K562 (cell line): ENCODE results near the gene CLCN2. TPM values are rescaled to one million over a fixed set of nuclear protein-coding genes. Genes with fewer than 3 reads are reported as not detected.

Source experiments
- ATAC-seq: fragments of 200-7000 bp; cut with Tn5 transposase; 3 replicates; pipeline ENCODE4 v1.9.1; 2020; ENCODE audit warnings: moderate library complexity
- BruUV-seq: library from RNA; stranded (reverse); fragments of 400-500 nt; replicated peaks from 2 replicates; lab custom pipeline; 2021; lab: Mats Ljungman, UMichigan
- CTCF ChIA-PET: fragments of 300-600 bp; formaldehyde crosslinking; extraction: SDS; loops from one replicate; lab custom pipeline; 2021; ENCODE audit warnings: low intra/inter-chr PET ratio; lab: Yijun Ruan, JAX
- POLR2A ChIA-PET: fragments of 300-600, 350-650 bp; sonication (Branson Sonifier 250); formaldehyde crosslinking; extraction: SDS; loops from one replicate; lab custom pipeline; 2021; ENCODE audit warnings: antibody characterized with exemption, inconsistent platforms; lab: Yijun Ruan, JAX
- DNase-seq, 4 experiments: peaks; one replicate each; pipeline versions ENCODE4 v3.0.0 to v3.0.0-alpha.2; 2011 to 2018; ENCODE audit warnings: low spot score in 3 of 4, mixed read lengths in 3 of 4; ENCODE audit errors: extremely low read depth in 1 of 4
- FAIRE-seq: peaks from 2 replicates; lab custom pipeline; 2011; peaks lifted over from hg19 to GRCh38; lab: Jason Lieb, UNC
- H2AFZ ChIP-seq: 2 replicates; pipeline ENCODE4 v1.6.0; 2011; ENCODE audit warnings: low read depth, low read length, control low read depth, inconsistent platforms
- H3K27ac ChIP-seq: fragments of 200-600 bp; 3 replicates; pipeline ENCODE4 v1.8.0; 2011; ENCODE audit warnings: low read depth, mild to moderate bottlenecking, control low read depth, inconsistent platforms, low read length, moderate library complexity, mixed read lengths; ENCODE audit errors: extremely low read depth
- H3K27me3 ChIP-seq, 2 experiments: fragments of 300-600 bp in 1 of 2; 2 replicates in 1 of 2; 3 replicates in 1 of 2; pipeline versions ENCODE4 v1.6.0 to v1.8.0; 2011; ENCODE audit warnings: inconsistent platforms in 2 of 2, low read length in 2 of 2, mild to moderate bottlenecking in 1 of 2, mixed read lengths in 1 of 2, moderate library complexity in 1 of 2; ENCODE audit not compliant: control insufficient read depth in 2 of 2, insufficient read depth in 2 of 2
- H3K36me3 ChIP-seq: fragments of 300-600 bp; 3 replicates; pipeline ENCODE4 v1.8.0; 2011; ENCODE audit warnings: mild to moderate bottlenecking, low read length, inconsistent platforms; ENCODE audit not compliant: control insufficient read depth, insufficient read depth
- H3K4me1 ChIP-seq, 2 experiments: fragments of 200-600 bp in 1 of 2; replicated peaks in 1 of 2; 2 replicates in 1 of 2; 3 replicates in 1 of 2; pipeline versions ENCODE4 v1.5.1 to v1.8.0; 2011; ENCODE audit warnings: inconsistent platforms in 2 of 2, low read length in 2 of 2, mild to moderate bottlenecking in 1 of 2, mixed read lengths in 1 of 2, moderate library complexity in 1 of 2; ENCODE audit not compliant: control insufficient read depth in 2 of 2, insufficient read depth in 2 of 2
- H3K4me2 ChIP-seq: 2 replicates; pipeline ENCODE4 v1.6.1; 2011; ENCODE audit warnings: low read length, control low read depth, inconsistent platforms, mixed read lengths; ENCODE audit not compliant: insufficient read depth
- H3K4me3 ChIP-seq: fragments of 200-600 bp; sonication (generic), shearing (Covaris generic); 2 replicates; pipeline ENCODE4 v1.5.1; 2016; ENCODE audit warnings: control low read depth, inconsistent platforms
- H3K79me2 ChIP-seq: fragments of 200-600 bp; 3 replicates; pipeline ENCODE4 v1.8.0; 2011; ENCODE audit warnings: low read length, inconsistent platforms; ENCODE audit not compliant: control insufficient read depth, insufficient read depth
- H3K9ac ChIP-seq, 2 experiments: 2 replicates each; pipeline versions ENCODE4 v1.6.0 to v1.6.1; 2011; ENCODE audit warnings: low read depth in 2 of 2, low read length in 2 of 2, control low read depth in 1 of 2, inconsistent platforms in 1 of 2, mild to moderate bottlenecking in 1 of 2, mixed read lengths in 1 of 2; ENCODE audit not compliant: insufficient read depth in 1 of 2
- H3K9me1 ChIP-seq: one replicate; pipeline ENCODE4 v1.6.0; 2011; ENCODE audit warnings: inconsistent platforms, mild to moderate bottlenecking, low read length, moderate library complexity; ENCODE audit not compliant: control insufficient read depth, insufficient read depth
- H3K9me3 ChIP-seq: replicated peaks from 2 replicates; pipeline ENCODE4 v1.5.1; 2011; ENCODE audit warnings: low read depth, low read length, inconsistent platforms; ENCODE audit not compliant: control insufficient read depth, insufficient read depth
- H4K20me1 ChIP-seq: replicated peaks from 2 replicates; pipeline ENCODE4 v1.6.1; 2011; ENCODE audit warnings: low read length, inconsistent platforms, mixed read lengths; ENCODE audit not compliant: control insufficient read depth, insufficient read depth
- CC2D1A ChIP-seq: fragments of 450-650 bp; IDR thresholded peaks from 2 replicates; pipeline ENCODE4 v1.6.1; 2017; ENCODE audit warnings: mild to moderate bottlenecking
- DIDO1 ChIP-seq: fragments of 450-650 bp; IDR thresholded peaks from 2 replicates; pipeline ENCODE4 v1.6.1; 2016; ENCODE audit warnings: low read depth, missing biosample characterization, missing genetic modification characterization
- E2F5 ChIP-seq: sonication (generic); formaldehyde crosslinking; IDR thresholded peaks from 2 replicates; pipeline ENCODE4 v1.8.0; 2022; ENCODE audit warnings: mild to moderate bottlenecking, missing genetic modification reagents
- HMG20A ChIP-seq: fragments of 450-650 bp; formaldehyde crosslinking; conservative IDR thresholded peaks from 2 replicates; pipeline ENCODE4 v1.4.0; 2020; ENCODE audit warnings: mild to moderate bottlenecking, mixed read lengths
- JUN ChIP-seq, 2 experiments: sonication (generic) in 1 of 2; formaldehyde crosslinking in 1 of 2; IDR thresholded peaks; 2 replicates each; pipeline versions ENCODE4 v1.6.1 to v1.8.0; 2012 to 2022; ENCODE audit warnings: borderline replicate concordance in 2 of 2, mild to moderate bottlenecking in 2 of 2, improper control_type of control experiment in 1 of 2, low read depth in 1 of 2, low read length in 1 of 2, missing genetic modification reagents in 1 of 2
- LCOR ChIP-seq: sonication (generic); formaldehyde crosslinking; IDR thresholded peaks from 2 replicates; pipeline ENCODE4 v1.8.0; 2022; ENCODE audit warnings: mild to moderate bottlenecking, missing genetic modification reagents
- MYNN ChIP-seq, 2 experiments: sonication (generic); formaldehyde crosslinking in 1 of 2; IDR thresholded peaks; 2 replicates each; pipeline versions ENCODE4 v1.5.0 to v1.6.1; 2016 to 2020; ENCODE audit warnings: antibody characterized with exemption in 1 of 2, missing genetic modification reagents in 1 of 2
- PHB2 ChIP-seq: fragments of 450-650 bp; IDR thresholded peaks from 2 replicates; pipeline ENCODE4 v1.6.1; 2017; ENCODE audit warnings: low read depth
- SRSF3 ChIP-seq: fragments of 200-400 bp; formaldehyde crosslinking; IDR thresholded peaks from 2 replicates; pipeline ENCODE4 v1.6.1; 2016; ENCODE audit warnings: mild to moderate bottlenecking, low read length, moderate library complexity; ENCODE audit not compliant: insufficient read depth
- SRSF9 ChIP-seq: fragments of 200-400 bp; formaldehyde crosslinking; IDR thresholded peaks from 2 replicates; pipeline ENCODE4 v1.6.1; 2017; ENCODE audit warnings: low read depth, low read length, borderline replicate concordance
- TAF9B ChIP-seq: fragments of 450-650 bp; IDR thresholded peaks from 2 replicates; pipeline ENCODE4 v1.6.1; 2018; ENCODE audit warnings: mild to moderate bottlenecking; ENCODE audit not compliant: partially characterized antibody
- TCF3 ChIP-seq: sonication (generic); formaldehyde crosslinking; IDR thresholded peaks from 2 replicates; pipeline ENCODE4 v1.4.0; 2020; ENCODE audit warnings: mild to moderate bottlenecking, missing genetic modification reagents
- TRIM28 ChIP-seq: fragments of 450-650 bp; IDR thresholded peaks from 2 replicates; pipeline ENCODE4 v1.6.1; 2017
- YY1 ChIP-seq, 3 experiments: IDR thresholded peaks; 2 replicates each; pipeline ENCODE4 v1.6.1; 2011; ENCODE audit warnings: low read length in 2 of 3, mild to moderate bottlenecking in 2 of 3, moderate library complexity in 2 of 3, borderline replicate concordance in 1 of 3, control low read depth in 1 of 3, low read depth in 1 of 3; ENCODE audit not compliant: insufficient read depth in 3 of 3, insufficient replicate concordance in 2 of 3, control insufficient read depth in 1 of 3, insufficient read length in 1 of 3; ENCODE audit errors: extremely low read depth in 1 of 3
- ZBTB8A ChIP-seq: fragments of 450-650 bp; IDR thresholded peaks from 2 replicates; pipeline ENCODE4 v1.6.1; 2018; ENCODE audit warnings: mild to moderate bottlenecking, moderate library complexity; ENCODE audit not compliant: partially characterized antibody
- ZNF121 ChIP-seq: sonication (generic); formaldehyde crosslinking; conservative IDR thresholded peaks from 2 replicates; pipeline ENCODE4 v1.8.0; 2022; ENCODE audit warnings: missing genetic modification reagents
- ZNF23 ChIP-seq: fragments of 250-450 bp; sonication (Bioruptor Pico); IDR thresholded peaks from 2 replicates; pipeline ENCODE4 v1.4.0; 2020; ENCODE audit warnings: mild to moderate bottlenecking
- ZNF253 ChIP-seq: fragments of 250-450 bp; sonication (Bioruptor Pico); conservative IDR thresholded peaks from 2 replicates; pipeline ENCODE4 v1.6.1; 2021; ENCODE audit warnings: mild to moderate bottlenecking
- ZNF717 ChIP-seq: fragments of 250-450 bp; sonication (Bioruptor Pico); IDR thresholded peaks from 2 replicates; pipeline ENCODE4 v1.5.0; 2021
- ZNF785 ChIP-seq: fragments of 250-450 bp; sonication (Bioruptor Pico); IDR thresholded peaks from 2 replicates; pipeline ENCODE4 v1.4.0; 2020; ENCODE audit warnings: mild to moderate bottlenecking
- ZNF830 ChIP-seq: fragments of 250-450 bp; sonication (Bioruptor Pico); IDR thresholded peaks from 2 replicates; pipeline ENCODE4 v1.5.0; 2021; ENCODE audit warnings: mild to moderate bottlenecking
- ZSCAN29 ChIP-seq: fragments of 450-650 bp; IDR thresholded peaks from 2 replicates; pipeline ENCODE4 v1.6.1; 2017
- WGBS: fragments of 100-300 bp; shearing (Covaris generic); methylation state at CpG from one replicate; pipeline ENCODE4 v1.1.6; 2016; ENCODE audit warnings: low coverage, mixed read lengths; ENCODE audit not compliant: insufficient coverage; ENCODE audit errors: missing lambda C conversion rate; 5-methylcytosine and 5-hydroxymethylcytosine counted together
- in situ Hi-C: fragments of 300-500 bp; cut with MboI; formaldehyde crosslinking; loops from 4 replicates; pipeline ENCODE4 v1.15.0; 2018; ENCODE audit warnings: inconsistent platforms, mixed read lengths
- intact Hi-C: fragments of 100-400 bp; cut with micrococcal nuclease; formaldehyde crosslinking; loops from 2 replicates; pipeline ENCODE4 v1.14.2; 2022
- polyA plus RNA-seq, 8 experiments: library from polyadenylated mRNA; depleted of rRNA in 4 of 8; stranded (reverse) in 5 of 8; unstranded in 3 of 8; fragments of >200 nt; fragmentation: Nextera tagmentation in 2 of 8; fragmentation: Illumina TruSeq in 1 of 8; extraction: Ambion mirVana in 2 of 8; extraction: Trizol in 1 of 8; gene quantifications; 2 replicates each; pipeline versions ENCODE4 v1.2.1 to v1.2.3, GENCODE V29; 2011 to 2014; ENCODE audit warnings: inconsistent platforms in 1 of 8, missing spikeins in 1 of 8
- total RNA-seq, 7 experiments: library from RNA; depleted of rRNA in 6 of 7; stranded (reverse); fragments of >200 nt in 6 of 7; fragmentation: Illumina TruSeq in 2 of 7; extraction: Trizol in 2 of 7; gene quantifications; 2 replicates each; pipeline versions ENCODE4 v1.2.1 to v1.2.3, GENCODE V29; 2011 to 2021; ENCODE audit warnings: low replicate concordance in 1 of 7
- TF ChIP-seq, protein P1 (sequence below): sonication (generic); formaldehyde crosslinking; IDR thresholded peaks from 2 replicates; pipeline ENCODE4 v1.9.0; 2022; ENCODE audit warnings: mild to moderate bottlenecking, missing genetic modification reagents

CLCN2 gene
- total and polyA plus RNA-seq, 9 of the 15 experiments (the other 6 are each of a cell fraction or from before 2014, with no cell fraction given), result 0.10 to 14.0 (median 6.9) TPM

DNA sequence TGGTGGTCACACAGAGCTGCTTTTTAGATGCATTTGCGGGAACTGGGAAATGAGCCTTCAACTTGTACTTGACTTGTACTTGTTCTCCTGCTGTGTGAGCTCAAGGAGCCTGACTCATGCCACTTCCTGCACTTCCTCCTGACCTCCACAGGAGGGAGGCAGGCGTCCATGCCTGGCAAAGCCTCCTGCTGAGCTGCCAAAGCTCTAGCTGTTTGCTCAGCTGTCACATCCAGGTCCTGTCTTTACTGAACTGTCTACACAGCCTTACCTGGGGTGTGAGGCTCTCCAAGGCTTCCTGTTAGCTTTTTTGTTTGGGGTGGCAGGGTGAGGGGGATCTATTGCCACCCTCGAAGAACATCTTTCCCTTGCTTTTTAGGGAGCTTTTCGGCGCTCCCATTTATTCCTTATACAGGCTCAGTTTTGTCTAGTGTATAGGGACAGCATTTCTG is 10.2 kb upstream of the CLCN2 start:
- no peak overlapping the region for H3K4me3 ChIP-seq
- DNase-seq, result peak; percentile 73 to 89 (median 78)
- in situ Hi-C loops (loop anchor here (5.0 kb wide), 2 partner anchors 46 to 96 kb away; no protein-coding TSS in a partner anchor), intact Hi-C loops (loop anchor here (1.0 to 10.0 kb wide), 5 partner anchors 45 to 403 kb away; no protein-coding TSS in a partner anchor)
- H3K4me1 ChIP-seq, result no peaks in the 10 kb centered on the region
- no peak overlapping the region for H3K9ac ChIP-seq
- no peaks in the 10 kb centered on the region for H3K79me2 ChIP-seq
- ChIA-PET CTCF (interaction anchor here (0.6 to 2.2 kb wide), 6 partner anchors 97 to 177 kb away, joined by 3 to 26 read pairs (median 6); no protein-coding TSS in a partner anchor), POLR2A (interaction anchor here (0.6 to 4.1 kb wide), 19 partner anchors 9 to 532 kb away, joined by 3 to 35 read pairs (median 3); no protein-coding TSS in a partner anchor)
- H2AFZ ChIP-seq, result no peak overlapping the region
- peaks cover 33% of the 10 kb centered on the region for H3K36me3 ChIP-seq
- WGBS, result 51% methylated on average over 5 of the region's 5 CpGs
- ATAC-seq, result peak; percentile 96
- no TSS peak for BruUV-seq
- no peaks in the 10 kb centered on the region for H3K9me1 ChIP-seq
- no peak overlapping the region for H3K27ac ChIP-seq
- peaks cover 2 to 4% of the 10 kb centered on the region in 2 experiments; a peak in 3 of 5 replicates for H3K27me3 ChIP-seq
- peak; percentile 98 for FAIRE-seq
- H3K4me2 ChIP-seq, result no peak overlapping the region
- 0 out of 2 replicates have a peak, but pooled peaks cover 7% of the 10 kb centered on the region for H4K20me1 ChIP-seq
- H3K9me3 ChIP-seq, result no peaks in the 10 kb centered on the region
- TF ChIP-seq YY1 (IDR thresholded peaks at IDR 0.05; ENCODE audit: borderline replicate concordance in 1 of 3, control insufficient read depth in 1 of 3, extremely low read depth in 1 of 3, insufficient read depth in 3 of 3, insufficient read length in 1 of 3, insufficient replicate concordance in 2 of 3, low read depth in 1 of 3, low read length in 2 of 3) (peak in 1 of 3 experiments; percentile 41), E2F5 (CRISPR knock-in tag) (0 out of 2 replicates have a peak, but pooled peaks have one; percentile 36), ZSCAN29 (0 out of 2 replicates have a peak, but pooled peaks have one; percentile 32), DIDO1 (no peak), MYNN (IDR thresholded peaks at IDR 0.05) (no peak), MYNN (CRISPR knock-in tag; IDR thresholded peaks at IDR 0.05) (no peak), PHB2 (no peak), CC2D1A (peak; percentile 70; the same call in 1 of the 2 replicates), ZNF830 (CRISPR knock-in tag) (no peak), TCF3 (CRISPR knock-in tag) (no peak), SRSF3 (no peak), JUN (IDR thresholded peaks at IDR 0.05; ENCODE audit: borderline replicate concordance, low read depth, low read length) (no peak), JUN (CRISPR knock-in tag; IDR thresholded peaks at IDR 0.05; ENCODE audit: borderline replicate concordance) (0 out of 2 replicates have a peak, but pooled peaks have one; percentile 64), ZNF23 (no peak), ZNF253 (no peak), TRIM28 (no peak), LCOR (no peak), TAF9B (no peak), ZBTB8A (no peak), ZNF717 (CRISPR knock-in tag) (no peak), ZNF785 (CRISPR knock-in tag) (no peak), ZNF121 (CRISPR knock-in tag) (no peak), HMG20A (no peak), SRSF9 (no peak)
- TF ChIP-seq, protein P1, sequence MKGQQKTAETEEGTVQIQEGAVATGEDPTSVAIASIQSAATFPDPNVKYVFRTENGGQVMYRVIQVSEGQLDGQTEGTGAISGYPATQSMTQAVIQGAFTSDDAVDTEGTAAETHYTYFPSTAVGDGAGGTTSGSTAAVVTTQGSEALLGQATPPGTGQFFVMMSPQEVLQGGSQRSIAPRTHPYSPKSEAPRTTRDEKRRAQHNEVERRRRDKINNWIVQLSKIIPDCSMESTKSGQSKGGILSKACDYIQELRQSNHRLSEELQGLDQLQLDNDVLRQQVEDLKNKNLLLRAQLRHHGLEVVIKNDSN (CRISPR knock-in tag), result 0 out of 2 replicates have a peak, but pooled peaks have one; percentile 15
